Stimulated activated naive CD8-positive, alpha-beta T cell treated with anti-CD3 and anti-CD28 coated beads, Interleukin-15, amount 100 ng/mL, for 72 hours (primary cell): ENCODE measurements around the gene LMX1A.
A peak's percentile ranks its signal among the peaks of the same experiment; 100 is the strongest.

ENCODE experiments used
- ATAC-seq: fragments of 150-1000 bp; cut with Tn5 transposase; 2 replicates; pipeline ENCODE4 v1.10.0; 2021; ENCODE audit warnings: mild to moderate bottlenecking, moderate library complexity
- DNase-seq, 2 donors: peaks; one replicate each; pipeline ENCODE4 v3.0.0; 2021 to 2022
- H3K27ac Mint-ChIP-seq, 2 donors: one replicate each; pipeline ENCODE4 v1.8.0; 2022; ENCODE audit warnings: mild to moderate bottlenecking in 2 of 2, mixed read lengths in 2 of 2, moderate library complexity in 2 of 2
- H3K27me3 Mint-ChIP-seq: one replicate; pipeline ENCODE4 v1.8.0; 2022; ENCODE audit warnings: mixed read lengths
- H3K4me1 Mint-ChIP-seq: one replicate; pipeline ENCODE4 v1.8.0; 2022; ENCODE audit warnings: mild to moderate bottlenecking, mixed read lengths
- H3K4me3 Mint-ChIP-seq, 2 donors: one replicate each; pipeline ENCODE4 v1.8.0; 2022; ENCODE audit warnings: mild to moderate bottlenecking in 2 of 2, mixed read lengths in 2 of 2, moderate library complexity in 1 of 2
- H3K9me3 Mint-ChIP-seq, 2 donors: one replicate each; pipeline ENCODE4 v1.8.0; 2022; ENCODE audit warnings: mixed read lengths in 2 of 2

Gene LMX1A

DNA sequence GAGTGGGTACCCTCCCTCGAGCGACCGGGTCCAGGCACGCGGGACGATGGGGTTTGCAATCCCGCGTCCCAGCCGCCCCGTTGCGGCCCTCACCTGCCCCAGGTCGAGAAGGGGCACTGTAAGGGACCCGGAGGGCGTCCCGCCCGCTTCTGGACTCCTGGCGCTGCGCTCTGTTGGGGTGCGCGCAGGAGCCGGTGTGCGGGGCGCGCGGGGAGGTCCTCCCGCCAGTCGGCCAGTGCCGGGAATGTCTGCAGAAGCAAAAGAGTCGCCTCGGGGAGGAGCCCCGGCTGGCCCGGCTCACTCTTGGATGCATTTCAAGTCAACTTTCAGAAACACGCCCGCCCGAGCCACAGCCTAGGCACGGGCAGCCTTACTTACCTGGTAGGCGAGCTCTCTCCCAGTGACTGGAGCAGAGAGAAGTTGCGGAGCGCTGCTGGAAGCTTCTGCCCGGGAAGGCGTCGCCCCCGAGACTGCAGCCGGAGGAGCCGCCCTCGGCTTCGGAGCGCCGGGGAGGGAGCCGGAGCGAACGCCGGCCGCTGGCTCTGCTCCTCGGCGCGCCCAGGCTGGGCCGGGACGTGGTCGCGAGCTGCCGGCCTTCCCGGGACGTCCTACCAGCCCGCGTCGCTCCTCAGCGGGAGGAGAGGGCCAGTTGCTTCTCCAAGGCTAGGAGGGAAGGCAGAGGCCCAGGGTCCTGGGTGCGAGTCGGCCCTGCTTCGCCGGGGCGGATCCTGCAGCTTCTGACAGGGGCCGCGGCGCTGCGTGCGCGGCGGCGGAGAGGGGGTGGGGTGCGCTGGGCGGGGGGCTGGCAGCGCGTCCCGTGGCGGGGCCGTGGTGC lies at the start of gene LMX1A:
LMX1A (minus strand) TSS at position 739 of the 835 bp plus-strand sequence. CDS start 1,156 bp downstream, outside the sequence.
- peaks cover 88% of the 10 kb centered on the region for H3K27me3 Mint-ChIP-seq
- no peak for DNase-seq
- no peaks in the 10 kb centered on the region for H3K9me3 Mint-ChIP-seq
- peaks cover 26% of the 10 kb centered on the region for H3K4me1 Mint-ChIP-seq
- no peak within 1 kb of the TSS for H3K4me3 Mint-ChIP-seq
- ATAC-seq, result no peak
- H3K27ac Mint-ChIP-seq, result no peak within 1 kb of the TSS

GRCh38 chr1:165403835-165404482 lies 47.4 kb upstream of the LMX1A start:
- H3K4me1 Mint-ChIP-seq, result no peaks in the 10 kb centered on the region
- peak; percentile 30 to 32 for DNase-seq
- peaks cover 41% of the 10 kb centered on the region for H3K27me3 Mint-ChIP-seq

DNA sequence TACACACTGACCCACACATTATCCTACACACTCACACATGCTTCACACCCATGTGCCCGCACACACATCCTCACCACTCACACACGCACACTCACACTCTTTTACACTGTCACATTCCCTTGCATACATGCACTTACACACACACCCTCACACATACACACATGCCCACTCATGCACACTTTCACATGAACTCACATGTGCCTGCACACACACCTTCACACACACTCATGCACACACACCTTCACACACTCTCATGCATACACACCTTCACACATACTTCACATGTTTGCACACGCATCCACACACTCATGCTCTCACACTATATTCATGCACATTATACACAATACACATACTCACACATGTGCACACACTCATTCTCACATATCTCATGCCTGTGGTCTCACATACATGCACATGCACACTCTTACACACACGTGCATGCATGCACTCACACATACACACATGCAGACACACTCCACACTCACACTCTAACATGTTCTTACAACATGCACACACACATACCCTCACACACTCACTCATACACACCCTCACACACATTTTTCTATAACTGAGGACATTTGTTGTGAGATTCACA lies 46.1 kb upstream of the LMX1A start:
- H3K27me3 Mint-ChIP-seq, result peaks cover 31% of the 10 kb centered on the region
- ATAC-seq (no peak), DNase-seq (no peak)
- no peak overlapping the region for H3K4me3 Mint-ChIP-seq
- H3K4me1 Mint-ChIP-seq, result peaks cover 2% of the 10 kb centered on the region
- no peak overlapping the region for H3K27ac Mint-ChIP-seq
- H3K9me3 Mint-ChIP-seq, result no peaks in the 10 kb centered on the region

More at GRCh38 chr1:165403835-165404482, 47.4 kb upstream of the LMX1A start:
- Mint-ChIP-seq H3K27ac (no peak overlapping the region), H3K9me3 (no peaks in the 10 kb centered on the region), H3K4me3 (no peak overlapping the region)
- peak; percentile 72 for ATAC-seq

GRCh38 chr1:165397944-165398343 lies 41.4 kb upstream of the LMX1A start:
- DNase-seq (no peak), ATAC-seq (peak; percentile 53)
- peaks cover 66% of the 10 kb centered on the region for H3K27me3 Mint-ChIP-seq
- no peaks in the 10 kb centered on the region for H3K9me3 Mint-ChIP-seq
- H3K4me3 Mint-ChIP-seq, result no peak overlapping the region
- H3K27ac Mint-ChIP-seq, result no peak overlapping the region
- peaks cover 13% of the 10 kb centered on the region for H3K4me1 Mint-ChIP-seq

DNA sequence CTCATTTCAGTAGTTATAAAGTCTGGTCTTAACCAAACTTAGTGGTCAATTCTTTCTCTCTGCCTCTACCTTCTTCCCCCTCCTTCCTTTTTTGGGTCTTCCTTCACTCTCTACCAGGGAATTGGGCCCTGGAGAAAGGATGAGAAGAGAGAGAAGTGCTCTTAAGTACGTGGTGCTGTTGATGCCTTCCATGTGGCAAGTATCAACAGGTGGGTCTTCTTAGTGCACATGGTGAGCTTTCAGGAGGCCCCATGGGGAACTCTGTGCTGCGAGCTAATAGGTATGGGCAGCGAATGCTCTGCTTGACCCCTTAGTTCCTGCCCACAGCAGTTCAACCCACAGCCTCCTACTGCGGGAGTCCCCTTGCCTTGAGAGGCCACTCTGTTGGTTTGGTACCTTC lies 39.4 kb upstream of the LMX1A start:
- H3K27me3 Mint-ChIP-seq, result peaks cover 82% of the 10 kb centered on the region

DNA sequence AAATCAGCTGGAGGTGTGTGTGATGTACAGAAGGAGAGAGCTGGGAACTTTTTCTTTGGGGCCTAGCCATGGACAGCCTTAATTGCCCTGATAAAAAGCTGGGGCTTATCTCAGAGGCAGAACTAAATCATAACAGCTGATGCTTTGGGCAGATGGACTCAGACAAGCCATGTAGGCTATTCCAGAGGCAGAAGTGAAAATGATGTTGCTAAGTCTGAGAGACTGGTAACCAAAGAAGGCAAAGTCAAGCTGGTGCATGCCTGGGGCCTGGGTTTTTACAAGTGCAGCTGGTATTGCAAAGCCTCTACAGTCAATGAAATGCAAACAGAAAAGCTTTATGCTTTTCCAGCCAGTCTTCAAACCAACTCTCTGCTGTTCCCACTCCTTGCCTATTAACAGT lies 39.0 kb upstream of the LMX1A start:
- Mint-ChIP-seq H3K4me3 (no peak overlapping the region), H3K4me1 (peaks cover 22% of the 10 kb centered on the region), H3K9me3 (no peaks in the 10 kb centered on the region), H3K27ac (no peak overlapping the region), H3K27me3 (peaks cover 82% of the 10 kb centered on the region)
- ATAC-seq, result no peak
- no peak for DNase-seq

More for the DNA sequence above, 39.4 kb upstream of the LMX1A start:
- H3K27ac Mint-ChIP-seq, result no peak overlapping the region
- DNase-seq, result no peak
- H3K9me3 Mint-ChIP-seq, result no peaks in the 10 kb centered on the region
- no peak for ATAC-seq
- H3K4me1 Mint-ChIP-seq, result peaks cover 22% of the 10 kb centered on the region
- no peak overlapping the region for H3K4me3 Mint-ChIP-seq

DNA sequence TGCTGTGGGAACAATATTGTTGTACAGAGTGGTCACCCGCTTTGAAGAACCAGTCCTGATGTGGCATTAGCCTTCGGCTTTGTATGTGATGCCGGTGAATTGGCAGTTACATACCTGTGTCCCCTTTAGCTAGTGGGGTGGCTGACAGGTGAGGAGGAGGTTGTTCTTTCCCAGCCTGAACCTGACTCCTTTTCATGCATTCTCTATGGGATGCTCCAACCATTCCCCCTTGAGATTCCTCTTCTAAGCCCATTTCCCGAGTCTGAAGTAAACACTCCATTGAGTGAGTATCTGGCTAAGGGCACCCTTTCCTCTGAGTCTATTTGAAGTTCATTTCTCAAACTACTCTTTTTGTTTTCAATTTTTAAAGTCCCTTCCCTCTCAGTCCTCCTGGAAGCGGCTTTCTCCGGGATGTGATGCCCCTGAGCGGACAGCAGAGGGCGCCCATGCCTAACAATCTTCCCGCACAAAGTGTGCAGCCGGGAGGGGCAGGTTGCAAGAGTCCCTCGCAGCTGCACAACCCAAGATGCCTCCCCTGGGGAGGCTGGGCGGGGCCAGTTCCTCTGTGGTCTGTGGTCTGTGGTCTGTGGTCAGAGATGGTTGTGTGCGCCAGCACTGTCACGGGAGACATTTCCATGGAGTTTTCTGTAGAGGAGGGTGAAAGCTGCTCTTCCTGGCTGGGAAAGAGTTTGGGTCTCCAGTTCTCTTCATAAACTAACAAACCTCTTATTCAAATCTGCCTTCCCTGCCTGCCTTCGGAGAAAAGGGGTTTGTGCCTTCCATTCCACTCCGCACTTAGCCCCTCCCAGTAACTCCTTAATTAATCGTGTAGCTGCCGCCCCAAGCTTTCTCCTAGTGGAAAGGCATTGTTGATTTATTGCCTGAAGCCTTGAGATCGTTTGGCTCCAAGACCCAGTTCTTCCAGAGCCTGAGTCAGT lies 36.4 kb upstream of the LMX1A start:
- DNase-seq (peak; percentile 79 to 84), ATAC-seq (peak; percentile 96)
- H3K27ac Mint-ChIP-seq, result peak overlapping the region in 1 of 2 donors; percentile 79
- peak overlapping the region in 1 of 2 donors; percentile 41 for H3K4me3 Mint-ChIP-seq
- H3K4me1 Mint-ChIP-seq, result peaks cover 22% of the 10 kb centered on the region
- H3K27me3 Mint-ChIP-seq, result peaks cover 97% of the 10 kb centered on the region
- no peaks in the 10 kb centered on the region for H3K9me3 Mint-ChIP-seq

GRCh38 chr1:165389609-165390008 lies 33.1 kb upstream of the LMX1A start:
- Mint-ChIP-seq H3K9me3 (no peaks in the 10 kb centered on the region), H3K27me3 (peaks cover 92% of the 10 kb centered on the region), H3K27ac (no peak overlapping the region), H3K4me1 (peaks cover 16% of the 10 kb centered on the region), H3K4me3 (no peak overlapping the region)
- DNase-seq, result no peak
- ATAC-seq, result peak; percentile 55

DNA sequence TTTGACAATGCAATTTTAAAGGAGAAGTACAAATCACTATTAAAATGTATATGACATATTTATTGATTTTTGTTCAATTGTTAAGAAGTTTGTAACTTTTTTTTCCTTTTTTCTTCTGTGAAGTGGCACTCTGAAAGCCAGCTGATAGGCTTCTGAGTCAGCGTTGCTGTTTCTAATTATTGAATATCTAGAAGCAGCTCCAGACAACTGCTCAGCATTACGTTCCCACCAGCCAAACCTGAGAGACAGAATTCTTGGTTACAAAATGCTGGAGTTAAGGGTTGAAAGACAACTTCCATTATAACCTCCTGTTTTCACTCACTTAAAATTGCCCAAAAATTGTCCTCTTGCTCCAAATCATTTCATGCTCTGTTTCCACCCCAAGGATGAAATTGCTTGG lies 31.4 kb upstream of the LMX1A start:
- Mint-ChIP-seq H3K27ac (no peak overlapping the region), H3K9me3 (no peaks in the 10 kb centered on the region), H3K27me3 (peaks cover 86% of the 10 kb centered on the region), H3K4me1 (peaks cover 9% of the 10 kb centered on the region), H3K4me3 (no peak overlapping the region)
- ATAC-seq, result no peak
- DNase-seq, result no peak

DNA sequence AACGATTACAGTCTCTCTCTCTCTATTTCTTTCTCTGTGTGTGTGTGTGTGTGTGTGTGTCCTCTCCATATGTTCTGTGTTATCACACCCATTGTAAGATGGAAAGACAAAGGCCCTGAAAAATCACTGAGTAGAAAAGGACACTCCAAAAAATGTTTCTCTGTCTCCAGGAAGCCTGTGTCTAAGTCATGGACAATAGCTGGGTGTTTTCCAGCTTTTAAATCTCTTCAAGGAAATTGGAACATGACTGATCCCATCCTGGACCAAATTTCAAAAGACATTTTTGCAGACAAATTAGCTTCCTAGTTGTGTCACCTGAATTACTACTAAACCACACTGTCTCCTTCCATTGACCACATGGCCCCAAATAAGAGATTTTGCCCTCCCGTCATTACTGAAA lies 31.0 kb upstream of the LMX1A start:
- Mint-ChIP-seq H3K27me3 (peaks cover 86% of the 10 kb centered on the region), H3K4me1 (peaks cover 5% of the 10 kb centered on the region), H3K27ac (no peak overlapping the region), H3K4me3 (no peak overlapping the region), H3K9me3 (no peaks in the 10 kb centered on the region)
- DNase-seq (no peak), ATAC-seq (no peak)

GRCh38 chr1:165383599-165384405 lies 27.3 kb upstream of the LMX1A start:
- H3K4me3 Mint-ChIP-seq, result no peak overlapping the region
- no peak overlapping the region for H3K27ac Mint-ChIP-seq
- peaks cover 79% of the 10 kb centered on the region for H3K27me3 Mint-ChIP-seq
- DNase-seq, result no peak
- H3K9me3 Mint-ChIP-seq, result no peaks in the 10 kb centered on the region
- no peak for ATAC-seq
- no peaks in the 10 kb centered on the region for H3K4me1 Mint-ChIP-seq

DNA sequence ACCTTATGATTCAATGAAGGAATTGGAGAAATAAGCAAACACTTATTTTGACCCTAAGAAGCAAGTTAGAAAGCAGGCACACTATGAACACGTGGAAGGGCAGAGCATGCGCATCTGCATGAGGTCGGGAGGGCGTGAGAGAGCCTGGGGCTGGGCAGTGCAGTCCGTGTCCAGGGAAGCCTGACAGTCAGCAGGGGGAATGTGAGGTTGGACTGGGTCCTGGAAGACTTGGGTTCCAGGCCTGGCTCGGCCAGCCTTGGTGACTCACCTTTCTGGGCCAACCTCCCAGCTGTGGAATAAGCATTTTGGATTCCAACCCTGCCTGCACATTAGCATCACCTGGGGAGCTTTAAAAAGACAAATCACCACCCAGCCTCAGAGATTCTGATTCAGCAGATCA lies 26.6 kb upstream of the LMX1A start:
- H3K4me3 Mint-ChIP-seq, result no peak overlapping the region
- no peaks in the 10 kb centered on the region for H3K4me1 Mint-ChIP-seq
- no peak overlapping the region for H3K27ac Mint-ChIP-seq
- peaks cover 72% of the 10 kb centered on the region for H3K27me3 Mint-ChIP-seq
- ATAC-seq (no peak), DNase-seq (no peak)
- no peaks in the 10 kb centered on the region for H3K9me3 Mint-ChIP-seq

GRCh38 chr1:165381745-165382505 lies 25.4 kb upstream of the LMX1A start:
- Mint-ChIP-seq H3K4me3 (no peak overlapping the region), H3K4me1 (peaks cover 3% of the 10 kb centered on the region), H3K27ac (no peak overlapping the region), H3K9me3 (no peaks in the 10 kb centered on the region), H3K27me3 (peaks cover 65% of the 10 kb centered on the region)
- DNase-seq (no peak), ATAC-seq (no peak)

GRCh38 chr1:165376811-165377311 lies 20.3 kb upstream of the LMX1A start:
- Mint-ChIP-seq H3K4me1 (peaks cover 12% of the 10 kb centered on the region), H3K4me3 (peak overlapping the region; percentile 57 to 80), H3K27me3 (peaks cover 75% of the 10 kb centered on the region), H3K9me3 (no peaks in the 10 kb centered on the region), H3K27ac (no peak overlapping the region)
- ATAC-seq (no peak), DNase-seq (no peak)
